ENCODE measurements around the gene CHD5.

Gene CHD5

GRCh38 chr1:6133146-6133895 lies 46.8 kb downstream of the CHD5 start:
- H3K9ac ChIP-seq (ENCODE audit: low read depth, low read length, poor library complexity, severe bottlenecking): no peak overlapping the region
- no peaks in the 10 kb centered on the region for H3K9me2 ChIP-seq (replicated peaks; ENCODE audit: low read depth, low read length)
- H3K9me3 ChIP-seq (ENCODE audit: insufficient read depth, low read depth, low read length): no peaks in the 10 kb centered on the region
- H2AFZ ChIP-seq (ENCODE audit: low read length): no peak overlapping the region
- TF ChIP-seq, protein P1, sequence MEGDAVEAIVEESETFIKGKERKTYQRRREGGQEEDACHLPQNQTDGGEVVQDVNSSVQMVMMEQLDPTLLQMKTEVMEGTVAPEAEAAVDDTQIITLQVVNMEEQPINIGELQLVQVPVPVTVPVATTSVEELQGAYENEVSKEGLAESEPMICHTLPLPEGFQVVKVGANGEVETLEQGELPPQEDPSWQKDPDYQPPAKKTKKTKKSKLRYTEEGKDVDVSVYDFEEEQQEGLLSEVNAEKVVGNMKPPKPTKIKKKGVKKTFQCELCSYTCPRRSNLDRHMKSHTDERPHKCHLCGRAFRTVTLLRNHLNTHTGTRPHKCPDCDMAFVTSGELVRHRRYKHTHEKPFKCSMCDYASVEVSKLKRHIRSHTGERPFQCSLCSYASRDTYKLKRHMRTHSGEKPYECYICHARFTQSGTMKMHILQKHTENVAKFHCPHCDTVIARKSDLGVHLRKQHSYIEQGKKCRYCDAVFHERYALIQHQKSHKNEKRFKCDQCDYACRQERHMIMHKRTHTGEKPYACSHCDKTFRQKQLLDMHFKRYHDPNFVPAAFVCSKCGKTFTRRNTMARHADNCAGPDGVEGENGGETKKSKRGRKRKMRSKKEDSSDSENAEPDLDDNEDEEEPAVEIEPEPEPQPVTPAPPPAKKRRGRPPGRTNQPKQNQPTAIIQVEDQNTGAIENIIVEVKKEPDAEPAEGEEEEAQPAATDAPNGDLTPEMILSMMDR (conservative IDR thresholded peaks at IDR 0.05; ENCODE audit: low read length): no peak
- TF ChIP-seq EZH2phosphoT487 (IDR thresholded peaks at IDR 0.05; ENCODE audit: borderline replicate concordance): no peak
- no peak overlapping the region for H3K4me2 ChIP-seq (ENCODE audit: low read depth, low read length, poor library complexity, severe bottlenecking)
- no peak overlapping the region for H3K4me3 ChIP-seq (ENCODE audit: low read length, poor library complexity, severe bottlenecking)
- H3K4me1 ChIP-seq (ENCODE audit: insufficient read depth, low read length, poor library complexity, severe bottlenecking): no peaks in the 10 kb centered on the region
- H3K27me3 ChIP-seq (ENCODE audit: insufficient read depth, low read length, poor library complexity, severe bottlenecking): no peaks in the 10 kb centered on the region
- no peaks in the 10 kb centered on the region for H3K36me3 ChIP-seq (ENCODE audit: insufficient read depth, low read length)
- no peaks in the 10 kb centered on the region for H4K20me1 ChIP-seq (ENCODE audit: insufficient read depth, low read length, poor library complexity, severe bottlenecking)
- H3F3A ChIP-seq (ENCODE audit: low read depth): no peaks in the 10 kb centered on the region
- H3K79me2 ChIP-seq (ENCODE audit: insufficient read depth, low read length): no peaks in the 10 kb centered on the region

DNA sequence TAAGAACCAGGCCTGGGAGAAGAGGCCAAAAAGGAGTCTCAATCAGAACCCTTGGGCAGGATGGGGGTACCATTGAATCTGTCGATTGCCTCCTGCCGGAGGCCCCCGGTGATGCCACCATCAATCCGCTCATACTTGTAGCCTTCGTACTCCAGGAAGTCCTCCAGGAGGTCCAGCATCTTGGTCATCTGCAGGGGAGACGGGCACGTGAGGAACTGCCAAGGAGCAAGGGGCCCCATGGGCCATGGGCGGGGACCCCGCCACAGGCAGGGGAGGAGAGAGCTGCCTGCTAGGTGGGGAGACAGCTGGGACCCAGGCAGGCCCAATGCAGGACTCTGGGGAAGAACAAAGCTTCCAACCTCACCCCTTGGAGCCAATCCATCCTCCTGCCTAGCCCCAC lies 48.6 kb downstream of the CHD5 start:
- no peak overlapping the region for H3K4me2 ChIP-seq (ENCODE audit: low read depth, low read length, poor library complexity, severe bottlenecking)
- H3K36me3 ChIP-seq (ENCODE audit: insufficient read depth, low read length): no peaks in the 10 kb centered on the region
- H3K9me2 ChIP-seq (replicated peaks; ENCODE audit: low read depth, low read length): no peaks in the 10 kb centered on the region
- no peaks in the 10 kb centered on the region for H4K20me1 ChIP-seq (ENCODE audit: insufficient read depth, low read length, poor library complexity, severe bottlenecking)
- no peak overlapping the region for H3K9ac ChIP-seq (ENCODE audit: low read depth, low read length, poor library complexity, severe bottlenecking)
- H3K79me2 ChIP-seq (ENCODE audit: insufficient read depth, low read length): no peaks in the 10 kb centered on the region
- no peaks in the 10 kb centered on the region for H3K9me3 ChIP-seq (ENCODE audit: insufficient read depth, low read depth, low read length)
- H2AFZ ChIP-seq (ENCODE audit: low read length): no peak overlapping the region
- no peaks in the 10 kb centered on the region for H3K4me1 ChIP-seq (ENCODE audit: insufficient read depth, low read length, poor library complexity, severe bottlenecking)
- H3K4me3 ChIP-seq (ENCODE audit: low read length, poor library complexity, severe bottlenecking): no peak overlapping the region
- H3K27me3 ChIP-seq (ENCODE audit: insufficient read depth, low read length, poor library complexity, severe bottlenecking): no peaks in the 10 kb centered on the region
- TF ChIP-seq, protein P1 (conservative IDR thresholded peaks at IDR 0.05; ENCODE audit: low read length): no peak
- TF ChIP-seq EZH2phosphoT487 (IDR thresholded peaks at IDR 0.05; ENCODE audit: borderline replicate concordance): no peak
- H3F3A ChIP-seq (ENCODE audit: low read depth): no peaks in the 10 kb centered on the region

GRCh38 chr1:6130596-6130995 lies 49.5 kb downstream of the CHD5 start:
- Histone ChIP-seq H4K20me1 (ENCODE audit: insufficient read depth, low read length, poor library complexity, severe bottlenecking) (no peaks in the 10 kb centered on the region), H3K27me3 (ENCODE audit: insufficient read depth, low read length, poor library complexity, severe bottlenecking) (no peaks in the 10 kb centered on the region), H3K4me3 (ENCODE audit: low read length, poor library complexity, severe bottlenecking) (no peak overlapping the region), H3F3A (ENCODE audit: low read depth) (no peaks in the 10 kb centered on the region), H3K4me2 (ENCODE audit: low read depth, low read length, poor library complexity, severe bottlenecking) (no peak overlapping the region), H3K9me2 (replicated peaks; ENCODE audit: low read depth, low read length) (no peaks in the 10 kb centered on the region), H3K9ac (ENCODE audit: low read depth, low read length, poor library complexity, severe bottlenecking) (no peak overlapping the region), H2AFZ (ENCODE audit: low read length) (no peak overlapping the region), H3K4me1 (ENCODE audit: insufficient read depth, low read length, poor library complexity, severe bottlenecking) (no peaks in the 10 kb centered on the region), H3K79me2 (ENCODE audit: insufficient read depth, low read length) (no peaks in the 10 kb centered on the region), H3K36me3 (ENCODE audit: insufficient read depth, low read length) (no peaks in the 10 kb centered on the region), H3K9me3 (ENCODE audit: insufficient read depth, low read depth, low read length) (no peaks in the 10 kb centered on the region)
- TF ChIP-seq EZH2phosphoT487 (IDR thresholded peaks at IDR 0.05; ENCODE audit: borderline replicate concordance): no peak
- TF ChIP-seq, protein P1 (conservative IDR thresholded peaks at IDR 0.05; ENCODE audit: low read length): no peak

Data from Loucy (cell line).